Measurements from ENCODE around the gene HERC3.
"Not testable (repeated sequence)": the region's sequence is repeated elsewhere in the genome, so short reads cannot be mapped to it uniquely, and the experiment has no call there.

DNA sequence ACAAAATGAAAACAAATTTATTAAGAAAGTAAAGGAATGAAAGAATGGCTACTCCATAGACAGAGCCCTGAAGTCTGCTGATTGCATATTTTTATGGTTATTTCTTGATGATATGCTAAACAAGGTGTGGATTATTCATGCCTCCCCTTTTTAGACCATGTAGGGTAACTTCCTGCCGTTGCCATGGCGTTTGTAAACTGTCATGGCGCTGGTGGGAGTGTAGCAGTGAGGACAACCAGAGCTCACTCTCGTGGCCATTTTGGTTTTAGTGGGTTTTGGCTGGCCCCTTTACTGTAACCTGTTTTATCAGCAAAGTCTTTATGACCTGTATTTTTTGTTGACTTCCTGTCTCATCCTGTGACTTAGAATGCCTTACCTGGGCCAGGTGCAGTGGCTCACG lies 17.5 kb downstream of the HERC3 start:
- TF ChIP-seq, protein P1, sequence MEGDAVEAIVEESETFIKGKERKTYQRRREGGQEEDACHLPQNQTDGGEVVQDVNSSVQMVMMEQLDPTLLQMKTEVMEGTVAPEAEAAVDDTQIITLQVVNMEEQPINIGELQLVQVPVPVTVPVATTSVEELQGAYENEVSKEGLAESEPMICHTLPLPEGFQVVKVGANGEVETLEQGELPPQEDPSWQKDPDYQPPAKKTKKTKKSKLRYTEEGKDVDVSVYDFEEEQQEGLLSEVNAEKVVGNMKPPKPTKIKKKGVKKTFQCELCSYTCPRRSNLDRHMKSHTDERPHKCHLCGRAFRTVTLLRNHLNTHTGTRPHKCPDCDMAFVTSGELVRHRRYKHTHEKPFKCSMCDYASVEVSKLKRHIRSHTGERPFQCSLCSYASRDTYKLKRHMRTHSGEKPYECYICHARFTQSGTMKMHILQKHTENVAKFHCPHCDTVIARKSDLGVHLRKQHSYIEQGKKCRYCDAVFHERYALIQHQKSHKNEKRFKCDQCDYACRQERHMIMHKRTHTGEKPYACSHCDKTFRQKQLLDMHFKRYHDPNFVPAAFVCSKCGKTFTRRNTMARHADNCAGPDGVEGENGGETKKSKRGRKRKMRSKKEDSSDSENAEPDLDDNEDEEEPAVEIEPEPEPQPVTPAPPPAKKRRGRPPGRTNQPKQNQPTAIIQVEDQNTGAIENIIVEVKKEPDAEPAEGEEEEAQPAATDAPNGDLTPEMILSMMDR (IDR thresholded peaks at IDR 0.05): not testable (repeated sequence)
- not testable (repeated sequence) for TF ChIP-seq POLR2A (IDR thresholded peaks at IDR 0.05)

All from testis (tissue), 2 donors.